A549 (cell line): ENCODE measurements around the gene SSPN.

ENCODE experiments used
- CHD2 ChIP-seq: fragments of 150-350 bp; IDR thresholded peaks from 2 replicates; pipeline ENCODE4 v1.6.1; 2014; ENCODE audit warnings: low read length; ENCODE audit not compliant: partially characterized antibody
- EP300 ChIP-seq, 2 experiments: fragments of >200 bp; sonication (Bioruptor Twin); formaldehyde crosslinking; IDR thresholded peaks; 2 replicates in 1 of 2; 3 replicates in 1 of 2; pipeline ENCODE4 v1.6.1; 2016 to 2017
- HOXA7 ChIP-seq: fragments of 250-450 bp; sonication (Bioruptor Pico); IDR thresholded peaks from 2 replicates; pipeline ENCODE4 v1.5.0; 2020; ENCODE audit warnings: mild to moderate bottlenecking, moderate library complexity
- JUN ChIP-seq, 2 experiments: fragments of >200 bp; sonication (Bioruptor Twin); formaldehyde crosslinking; IDR thresholded peaks; 2 replicates in 1 of 2; 3 replicates in 1 of 2; pipeline ENCODE4 v1.6.1; 2016 to 2017
- KDM1A ChIP-seq: fragments of 200-600 bp; sonication (generic); IDR thresholded peaks from 2 replicates; pipeline ENCODE4 v1.6.1; 2016; ENCODE audit warnings: low read depth, mild to moderate bottlenecking
- MYC ChIP-seq: IDR thresholded peaks from 2 replicates; pipeline ENCODE4 v1.6.1; 2012; ENCODE audit warnings: mild to moderate bottlenecking, inconsistent platforms, low read length, improper control_type of control experiment, borderline replicate concordance
- POLR2A ChIP-seq: IDR thresholded peaks from 2 replicates; pipeline ENCODE4 v1.6.1; 2012; ENCODE audit warnings: mild to moderate bottlenecking, low read length
- RAD21 ChIP-seq, 2 experiments: fragments of >200 bp in 1 of 2; sonication (Bioruptor Twin) in 1 of 2; formaldehyde crosslinking in 1 of 2; IDR thresholded peaks in 1 of 2; conservative IDR thresholded peaks in 1 of 2; 2 replicates in 1 of 2; 3 replicates in 1 of 2; pipeline ENCODE4 v1.6.1; 2012 to 2018; ENCODE audit warnings: inconsistent platforms in 1 of 2
- TF ChIP-seq, protein P1 (sequence below): fragments of >200 bp; sonication (Bioruptor Twin); formaldehyde crosslinking; IDR thresholded peaks from 3 replicates; pipeline ENCODE4 v1.5.1; 2016

DNA sequence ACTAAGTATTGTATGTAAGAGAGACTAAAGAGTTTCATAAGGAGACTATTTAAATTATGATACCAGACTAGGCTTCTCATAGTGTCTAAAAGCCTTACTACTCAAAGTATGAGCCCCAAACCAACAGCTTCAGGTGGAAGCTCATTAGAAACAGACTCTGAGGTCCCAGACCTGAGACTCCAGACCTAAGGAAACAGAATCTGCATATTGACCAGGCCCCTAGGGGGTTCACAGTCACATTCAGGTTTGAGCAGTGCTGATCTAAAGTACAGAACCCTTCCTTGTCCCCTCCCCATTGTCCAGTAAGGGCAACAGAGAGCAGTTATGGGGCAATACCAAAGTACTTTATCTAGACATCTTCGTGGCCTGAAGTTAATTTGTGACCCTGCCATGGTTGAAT is 87.7 kb downstream of the SSPN start:
- TF ChIP-seq, protein P1, sequence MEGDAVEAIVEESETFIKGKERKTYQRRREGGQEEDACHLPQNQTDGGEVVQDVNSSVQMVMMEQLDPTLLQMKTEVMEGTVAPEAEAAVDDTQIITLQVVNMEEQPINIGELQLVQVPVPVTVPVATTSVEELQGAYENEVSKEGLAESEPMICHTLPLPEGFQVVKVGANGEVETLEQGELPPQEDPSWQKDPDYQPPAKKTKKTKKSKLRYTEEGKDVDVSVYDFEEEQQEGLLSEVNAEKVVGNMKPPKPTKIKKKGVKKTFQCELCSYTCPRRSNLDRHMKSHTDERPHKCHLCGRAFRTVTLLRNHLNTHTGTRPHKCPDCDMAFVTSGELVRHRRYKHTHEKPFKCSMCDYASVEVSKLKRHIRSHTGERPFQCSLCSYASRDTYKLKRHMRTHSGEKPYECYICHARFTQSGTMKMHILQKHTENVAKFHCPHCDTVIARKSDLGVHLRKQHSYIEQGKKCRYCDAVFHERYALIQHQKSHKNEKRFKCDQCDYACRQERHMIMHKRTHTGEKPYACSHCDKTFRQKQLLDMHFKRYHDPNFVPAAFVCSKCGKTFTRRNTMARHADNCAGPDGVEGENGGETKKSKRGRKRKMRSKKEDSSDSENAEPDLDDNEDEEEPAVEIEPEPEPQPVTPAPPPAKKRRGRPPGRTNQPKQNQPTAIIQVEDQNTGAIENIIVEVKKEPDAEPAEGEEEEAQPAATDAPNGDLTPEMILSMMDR = no peak
- TF ChIP-seq RAD21 (conservative IDR thresholded peaks at IDR 0.05 in 1 of 2, IDR thresholded peaks at IDR 0.05 in 1 of 2) (no peak), KDM1A (no peak), JUN (IDR thresholded peaks at IDR 0.05) (no peak), EP300 (IDR thresholded peaks at IDR 0.05) (no peak), POLR2A (no peak), CHD2 (no peak), MYC (no peak), HOXA7 (CRISPR knock-in tag) (no peak)
